KOPT-K1 (cell line): ENCODE measurements around the gene MAOA.
A peak's percentile ranks its signal among the peaks of the same experiment; 100 is the strongest.
"Not testable (repeated sequence)": the region's sequence is repeated elsewhere in the genome, so short reads cannot be mapped to it uniquely, and the experiment has no call there.

ENCODE experiments used
- H3K27ac ChIP-seq: fragments of 200-600 bp; sonication (generic); 2 replicates; pipeline ENCODE4 v1.5.1; 2016; ENCODE audit warnings: antibody characterized with exemption, mild to moderate bottlenecking, low read depth, low read length; ENCODE audit not compliant: poor library complexity, severe bottlenecking
- H3K36me3 ChIP-seq: fragments of 200-600 bp; sonication (generic); 2 replicates; pipeline ENCODE4 v1.5.1; 2017; ENCODE audit warnings: antibody characterized with exemption, mild to moderate bottlenecking, low read length, moderate library complexity; ENCODE audit not compliant: insufficient read depth
- H3K9me3 ChIP-seq: fragments of 200-600 bp; sonication (generic); 2 replicates; pipeline ENCODE4 v1.5.1; 2017; ENCODE audit warnings: antibody characterized with exemption, low read length, mild to moderate bottlenecking; ENCODE audit not compliant: insufficient read depth, poor library complexity, severe bottlenecking

MAOA gene

DNA sequence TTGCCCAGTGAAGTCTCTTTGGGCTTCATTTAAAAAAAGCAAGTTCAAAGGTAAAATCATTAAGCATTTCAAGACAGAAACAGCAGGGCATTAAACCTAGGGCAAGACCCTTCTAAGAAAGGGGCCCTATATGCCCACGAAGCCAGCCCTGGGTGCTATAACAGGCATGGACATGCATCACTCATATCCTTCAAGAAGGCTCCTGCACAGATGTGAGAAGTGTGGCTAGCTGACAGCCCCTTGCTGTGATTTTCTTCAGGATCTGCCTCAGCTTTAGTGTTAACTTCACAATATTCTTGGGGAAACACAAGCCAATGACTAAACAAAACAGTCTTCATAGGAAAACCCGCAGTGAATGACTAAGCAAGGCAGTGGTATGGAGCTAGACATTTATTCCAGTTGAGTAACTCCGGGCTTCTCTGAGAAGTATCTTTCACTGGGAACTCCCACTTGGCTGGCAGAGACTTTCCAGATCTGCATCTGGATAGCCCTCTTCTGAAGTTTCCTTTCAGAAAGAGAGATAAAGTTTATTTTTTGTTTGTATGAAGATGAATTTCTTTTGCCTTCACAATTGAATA, 11.9 kb upstream of the MAOA start:
- Histone ChIP-seq H3K27ac (no peak overlapping the region), H3K36me3 (no peaks in the 10 kb centered on the region), H3K9me3 (no peaks in the 10 kb centered on the region)

DNA sequence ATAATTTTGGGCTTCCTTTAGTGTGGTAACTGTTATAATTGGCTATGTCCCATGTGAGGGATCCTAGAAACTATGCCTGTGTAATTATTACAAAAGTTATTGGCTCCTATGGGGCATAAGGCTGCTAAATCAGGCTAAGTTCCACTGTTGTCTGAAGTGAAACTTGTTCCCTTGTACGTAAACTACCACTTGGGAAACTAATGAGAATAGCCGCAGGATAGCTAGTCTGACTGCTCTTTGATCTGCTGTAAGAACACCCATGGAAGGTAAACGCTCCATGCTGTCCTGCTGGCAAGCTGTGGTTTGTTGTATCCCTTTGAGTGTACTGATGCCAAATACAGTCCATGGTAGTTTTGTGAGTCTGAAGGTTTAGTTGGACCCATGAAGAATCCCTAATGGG, 9.3 kb upstream of the MAOA start:
- Histone ChIP-seq H3K36me3 (no peaks in the 10 kb centered on the region), H3K9me3 (no peaks in the 10 kb centered on the region), H3K27ac (no peak overlapping the region)

DNA sequence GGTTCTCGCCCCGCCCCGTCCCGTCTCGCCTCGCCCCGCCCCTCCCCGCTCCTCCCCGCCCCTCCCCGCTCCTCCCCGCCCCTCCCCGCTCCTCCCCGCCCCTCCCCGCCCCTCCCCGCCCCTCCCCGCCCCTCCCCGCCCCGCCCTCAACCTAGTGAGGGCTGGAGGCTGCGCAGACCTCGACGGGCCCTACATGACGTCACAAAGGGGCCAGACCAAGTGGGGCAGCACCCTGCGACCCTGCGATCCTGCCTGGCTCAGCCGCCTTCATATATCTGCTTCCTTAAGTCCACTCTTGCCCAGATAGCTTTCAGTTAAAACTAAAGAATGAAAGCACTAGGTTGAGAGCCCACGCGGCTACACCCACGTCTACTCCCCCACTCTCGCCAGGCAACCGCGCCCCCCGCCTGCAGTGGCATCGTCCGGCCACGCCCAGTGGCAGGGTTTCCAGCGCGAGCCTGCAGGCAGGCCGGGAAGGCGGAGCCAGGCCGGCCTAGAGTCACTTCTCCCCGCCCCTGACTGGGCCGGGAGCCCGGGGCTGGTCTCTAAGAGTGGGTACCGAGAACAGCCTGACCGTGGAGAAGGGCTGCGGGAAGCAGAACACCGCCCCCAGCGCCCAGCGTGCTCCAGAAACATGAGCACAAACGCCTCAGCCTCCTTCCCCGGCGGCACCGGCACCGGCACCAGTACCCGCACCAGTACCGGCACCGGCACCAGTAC, 1.5 kb upstream of the MAOA start:
- Histone ChIP-seq H3K9me3 (peaks cover 12% of the 10 kb centered on the region), H3K27ac (peak overlapping the region; percentile 62), H3K36me3 (no peaks in the 10 kb centered on the region)

DNA sequence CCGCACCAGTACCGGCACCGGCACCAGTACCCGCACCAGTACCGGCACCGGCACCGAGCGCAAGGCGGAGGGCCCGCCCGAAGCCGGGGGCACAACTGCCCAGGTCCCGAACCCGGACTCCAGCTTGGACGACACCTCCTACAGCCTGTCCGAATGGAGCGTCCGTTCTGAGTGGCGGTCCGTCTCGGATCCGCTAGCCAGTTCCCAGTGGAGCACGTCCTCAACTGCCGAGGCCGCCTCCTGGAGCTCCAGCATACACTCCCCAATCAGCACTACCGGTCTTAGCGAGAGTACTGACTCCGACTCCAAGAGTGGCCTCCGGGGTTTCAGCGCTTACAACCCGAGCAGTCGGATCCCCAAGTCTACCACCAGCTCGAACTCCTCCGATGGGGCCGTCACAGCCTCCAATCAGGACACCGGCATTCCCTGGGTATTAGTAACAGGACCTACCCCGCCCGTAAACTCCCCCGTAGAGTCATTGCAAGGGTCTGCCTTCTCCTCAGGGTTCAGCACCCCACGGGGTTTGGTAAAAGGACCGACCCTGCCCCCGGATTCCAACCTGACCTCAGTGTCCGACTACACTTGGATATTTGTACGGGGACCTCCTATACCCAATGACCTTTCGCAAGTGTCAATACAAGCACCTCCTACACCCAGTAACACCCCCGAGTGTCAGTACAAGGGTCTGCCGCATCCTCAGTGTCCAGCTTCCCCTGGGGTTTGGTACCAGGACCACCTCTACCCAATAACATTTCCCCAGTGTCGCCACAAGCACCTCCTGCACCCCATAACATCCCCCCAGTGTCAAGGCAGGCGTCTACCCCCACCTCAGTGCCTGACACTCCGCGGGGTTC, 721 bp upstream of the MAOA start:
- Histone ChIP-seq H3K9me3 (peaks cover 12% of the 10 kb centered on the region), H3K27ac (no peak overlapping the region), H3K36me3 (no peaks in the 10 kb centered on the region)

DNA sequence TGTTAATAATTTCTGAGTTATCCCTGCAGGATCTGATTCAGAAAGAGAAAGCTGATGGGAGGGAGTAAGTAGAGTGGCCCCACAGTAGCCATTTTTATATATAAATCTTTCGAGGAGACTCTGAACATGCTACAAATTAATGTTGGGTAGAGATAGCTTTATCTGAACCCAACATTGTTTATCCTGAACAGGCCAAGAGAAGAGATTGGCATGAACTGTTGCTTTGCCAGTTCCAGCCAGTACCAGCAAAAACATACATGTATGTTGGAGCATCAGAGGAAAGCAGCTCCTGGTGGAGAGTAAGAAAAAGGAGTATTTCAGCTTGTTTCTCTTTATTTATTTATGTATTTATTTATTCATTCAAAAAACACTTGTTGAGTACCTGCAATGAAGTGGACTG, 1.6 kb downstream of the MAOA start:
- H3K27ac ChIP-seq = no peak overlapping the region
- H3K9me3 ChIP-seq = peaks cover 12% of the 10 kb centered on the region
- H3K36me3 ChIP-seq = no peaks in the 10 kb centered on the region

DNA sequence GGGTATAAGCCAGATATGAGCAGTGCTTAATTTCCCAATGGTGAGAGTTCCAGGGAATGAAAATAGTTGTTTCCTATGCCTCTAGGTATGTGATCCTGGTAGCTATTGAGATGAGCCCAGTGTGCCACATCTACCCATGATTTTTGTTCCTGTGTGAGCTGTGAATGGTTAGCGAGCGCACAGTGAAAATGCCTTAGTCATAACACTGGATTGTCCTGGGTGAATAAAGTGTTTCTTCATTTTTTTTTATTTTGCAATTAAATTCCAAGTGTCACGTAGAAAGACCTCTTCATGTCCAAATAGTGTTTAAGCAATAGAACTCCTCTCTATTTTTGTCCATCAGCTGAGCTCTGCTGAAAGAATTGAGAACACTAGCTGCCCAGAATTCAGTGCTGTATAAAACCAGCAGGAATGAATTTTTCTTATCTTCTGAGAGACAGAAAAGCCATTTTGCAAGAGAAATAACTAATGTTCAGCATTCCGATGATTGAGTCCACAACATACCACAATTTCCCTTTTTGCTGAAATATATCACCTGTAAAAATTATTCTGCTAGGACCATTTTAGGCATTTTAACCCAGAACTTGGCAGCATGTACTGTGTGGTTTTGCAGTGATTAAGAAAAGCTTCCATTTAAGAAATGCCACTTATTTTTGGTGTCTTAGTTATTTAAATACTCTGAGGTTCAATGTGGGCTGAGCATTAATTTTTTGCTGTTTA, 5.6 kb downstream of the MAOA start:
- no peak overlapping the region for H3K27ac ChIP-seq
- no peaks in the 10 kb centered on the region for H3K9me3 ChIP-seq
- H3K36me3 ChIP-seq = no peaks in the 10 kb centered on the region

DNA sequence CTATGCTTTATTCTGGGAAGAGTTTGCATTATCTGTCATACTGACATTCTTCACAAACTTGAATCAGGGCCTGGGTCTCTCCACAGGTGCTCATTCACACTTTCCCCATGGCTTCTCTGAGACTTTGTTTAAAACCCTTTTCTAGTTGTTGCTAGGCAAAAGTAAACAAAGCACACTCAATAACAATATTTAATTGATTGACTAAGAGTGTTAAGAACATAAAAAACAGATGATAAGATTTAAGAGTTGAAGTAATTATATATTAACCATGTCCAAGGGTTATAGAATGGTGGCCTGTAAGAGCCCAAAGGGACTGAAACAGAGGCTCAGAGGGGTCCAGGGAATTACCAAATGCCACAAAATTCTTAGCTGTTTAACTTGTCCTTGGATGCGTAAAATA, 7.1 kb downstream of the MAOA start:
- no peaks in the 10 kb centered on the region for H3K36me3 ChIP-seq
- H3K9me3 ChIP-seq = no peaks in the 10 kb centered on the region
- H3K27ac ChIP-seq = no peak overlapping the region

DNA sequence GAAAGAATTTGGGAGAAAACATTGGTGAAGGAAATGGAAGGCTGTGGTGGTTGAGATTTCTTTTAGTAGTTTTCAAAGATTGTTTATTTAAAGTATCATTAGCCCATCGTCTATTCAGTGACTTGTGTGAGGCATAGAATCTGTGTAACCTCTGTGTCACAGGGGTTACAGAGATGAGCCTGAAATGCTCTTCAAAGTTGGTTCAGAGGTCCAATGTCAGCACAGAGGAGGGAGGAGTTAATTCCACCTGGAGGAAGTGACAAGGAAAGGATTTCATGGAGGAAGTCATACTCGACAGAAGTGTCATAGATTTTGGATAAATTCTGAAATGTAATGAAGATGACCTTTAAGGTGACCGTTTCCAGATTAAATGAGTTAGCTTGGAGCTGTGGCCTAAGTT, 8.2 kb downstream of the MAOA start:
- H3K27ac ChIP-seq = no peak overlapping the region
- no peaks in the 10 kb centered on the region for H3K36me3 ChIP-seq
- no peaks in the 10 kb centered on the region for H3K9me3 ChIP-seq

DNA sequence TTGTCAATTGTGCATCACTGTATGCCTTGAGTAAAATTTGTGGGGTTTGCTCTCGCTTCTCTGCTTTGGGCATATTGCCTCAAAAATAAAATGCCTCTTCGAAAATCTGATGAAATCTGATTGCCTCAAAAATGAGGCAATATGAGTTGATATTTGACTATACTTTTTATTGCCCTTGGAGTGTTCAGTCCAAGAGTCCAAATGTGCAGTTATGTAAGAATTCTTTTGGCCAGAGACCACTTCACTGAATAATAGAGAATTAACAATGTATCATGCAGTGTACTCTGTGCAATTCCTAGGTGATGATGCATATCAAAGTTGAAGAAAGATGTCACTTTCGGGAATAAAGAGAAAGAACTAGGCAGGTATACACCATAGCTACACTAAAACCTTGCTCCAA, 8.6 kb downstream of the MAOA start:
- Histone ChIP-seq H3K9me3 (no peaks in the 10 kb centered on the region), H3K36me3 (no peaks in the 10 kb centered on the region), H3K27ac (no peak overlapping the region)

DNA sequence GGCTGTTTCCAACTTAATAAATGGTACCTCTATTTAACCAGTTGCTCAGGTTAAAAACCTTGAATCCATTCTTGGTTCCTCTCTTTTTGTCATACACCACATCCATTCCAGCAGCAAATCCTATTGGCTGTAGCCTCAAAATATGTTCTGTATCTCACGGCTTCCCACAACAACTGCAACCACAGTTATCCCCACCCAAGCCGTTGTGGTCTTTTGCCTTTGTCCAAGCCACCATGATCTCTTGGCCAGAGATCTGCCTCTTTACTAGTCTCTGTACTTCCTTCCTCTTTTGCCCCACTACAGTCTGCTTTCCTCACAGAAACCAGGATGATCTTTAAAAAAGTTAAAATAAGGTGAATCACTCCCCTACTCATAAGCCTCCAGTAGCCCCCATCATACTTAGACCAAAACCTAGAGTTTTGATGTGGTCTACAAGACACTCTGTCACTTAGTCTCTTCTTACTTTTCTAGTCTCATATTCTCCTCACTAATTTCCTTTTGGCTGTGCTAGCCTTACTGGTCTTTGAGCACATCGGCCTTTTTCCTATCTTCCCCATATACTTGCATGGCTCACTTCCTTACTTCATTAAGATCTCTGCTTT, 10.3 kb downstream of the MAOA start:
- Histone ChIP-seq H3K36me3 (no peaks in the 10 kb centered on the region), H3K9me3 (no peaks in the 10 kb centered on the region), H3K27ac (no peak overlapping the region)

DNA sequence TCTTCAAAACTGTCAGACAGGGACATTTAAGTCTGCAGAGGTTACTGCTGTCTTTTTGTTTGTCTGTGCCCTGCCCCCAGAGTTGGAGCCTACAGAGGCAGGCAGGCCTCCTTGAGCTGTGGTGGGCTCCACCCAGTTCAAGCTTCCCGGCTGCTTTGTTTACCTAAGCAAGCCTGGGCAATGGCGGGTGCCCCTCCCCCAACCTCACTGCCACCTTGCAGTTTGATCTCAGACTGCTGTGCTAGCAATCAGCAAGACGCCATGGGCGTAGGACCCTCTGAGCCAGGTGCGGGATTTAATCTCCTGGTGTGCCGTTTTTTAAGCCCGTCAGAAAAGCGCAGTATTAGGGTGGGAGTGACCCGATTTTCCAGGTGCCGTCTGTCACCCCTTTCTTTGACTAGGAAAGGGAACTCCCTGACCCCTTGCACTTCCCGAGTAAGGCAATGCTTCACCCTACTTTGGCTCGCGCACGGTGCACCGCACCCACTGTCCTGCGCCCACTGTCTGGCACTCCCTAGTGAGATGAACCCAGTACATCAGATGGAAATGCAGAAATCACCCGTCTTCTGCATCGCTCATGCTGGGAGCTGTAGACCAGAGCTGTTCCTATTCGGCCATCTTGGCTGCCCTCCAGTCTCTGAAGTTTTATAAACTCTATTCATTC, 20.0 kb downstream of the MAOA start:
- H3K36me3 ChIP-seq, H3K27ac ChIP-seq, H3K9me3 ChIP-seq: not testable (repeated sequence)

DNA sequence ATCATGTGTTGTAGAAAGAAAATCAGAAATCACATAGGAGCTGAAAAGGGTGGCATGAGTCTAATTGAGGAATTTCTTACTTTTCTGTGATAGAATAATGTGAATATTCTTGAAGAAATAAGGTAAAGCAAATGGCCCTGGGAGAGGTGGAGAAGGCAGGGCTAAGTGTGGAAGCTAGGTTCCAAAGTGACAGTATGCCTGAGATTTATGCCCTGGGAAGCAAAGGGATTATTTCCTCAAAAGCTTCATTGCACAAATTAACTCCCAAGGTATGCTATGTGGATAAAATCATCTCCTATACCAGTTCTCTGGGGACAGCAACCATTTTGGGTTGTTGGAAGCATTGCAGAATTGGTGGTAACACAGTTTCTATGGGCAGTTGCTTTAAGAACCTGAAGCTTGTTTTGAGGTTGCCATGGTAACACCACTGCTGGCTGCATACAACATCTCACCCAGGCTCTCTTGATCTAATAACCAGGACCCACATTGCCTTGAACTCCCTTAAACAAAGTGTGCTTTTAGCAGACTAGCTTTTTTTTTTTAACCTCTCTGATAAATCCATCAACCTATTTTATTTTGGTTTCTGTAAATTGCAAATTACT, 21.0 kb downstream of the MAOA start:
- Histone ChIP-seq H3K9me3 (no peaks in the 10 kb centered on the region), H3K36me3 (no peaks in the 10 kb centered on the region), H3K27ac (no peak overlapping the region)

DNA sequence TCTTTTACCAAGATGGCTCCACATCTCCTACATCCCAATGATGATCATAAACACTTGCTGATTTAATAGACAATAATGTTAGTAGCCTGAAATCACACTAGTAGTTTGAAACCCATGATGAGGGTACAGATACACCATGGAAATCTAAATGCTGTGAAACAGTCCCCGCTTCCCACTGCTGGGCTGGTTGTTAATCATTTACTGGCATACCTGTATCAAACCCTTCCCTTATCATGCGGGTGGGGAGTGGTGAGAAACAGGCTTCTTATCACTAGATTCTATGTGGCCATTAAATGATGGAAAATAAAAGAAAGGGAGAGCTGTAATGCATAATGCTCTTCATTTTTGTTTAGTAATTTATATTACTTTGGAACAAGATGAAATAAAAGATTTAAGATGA, 21.9 kb downstream of the MAOA start:
- no peaks in the 10 kb centered on the region for H3K9me3 ChIP-seq
- no peaks in the 10 kb centered on the region for H3K36me3 ChIP-seq
- no peak overlapping the region for H3K27ac ChIP-seq

DNA sequence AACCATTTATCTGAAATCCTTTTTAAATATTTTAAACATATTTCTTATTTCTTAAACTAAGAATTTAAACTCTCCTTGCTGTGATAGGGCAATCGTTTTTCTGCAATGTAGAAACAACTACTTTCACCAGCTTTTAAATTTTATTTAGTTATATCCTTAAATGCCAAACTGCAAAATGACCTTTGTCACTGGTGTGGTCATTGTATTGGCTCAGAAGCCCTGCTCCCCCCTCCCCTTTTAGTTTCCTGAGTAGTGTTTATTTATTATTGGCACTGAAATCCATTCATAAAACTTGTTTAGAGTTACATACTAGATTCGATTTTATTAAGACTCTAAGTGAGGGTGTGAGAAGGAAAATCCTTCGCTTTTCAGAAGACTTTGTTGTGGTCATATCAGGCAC, 23.0 kb downstream of the MAOA start:
- no peak overlapping the region for H3K27ac ChIP-seq

More for the DNA sequence above, 23.0 kb downstream of the MAOA start:
- Histone ChIP-seq H3K36me3 (no peaks in the 10 kb centered on the region), H3K9me3 (no peaks in the 10 kb centered on the region)
